SK-N-MC (cell line): Measurements from ENCODE around the gene TIAM1.

ENCODE experiments used
- EZH2 ChIP-seq: fragments of 200-600 bp; sonication (generic); IDR thresholded peaks from one replicate; pipeline ENCODE4 v1.6.1; 2017; ENCODE audit warnings: antibody characterized with exemption
- POLR2AphosphoS5 ChIP-seq: IDR thresholded peaks from 2 replicates; pipeline ENCODE4 v1.6.1; 2012; ENCODE audit warnings: mild to moderate bottlenecking, low read depth, low read length, borderline replicate concordance

DNA sequence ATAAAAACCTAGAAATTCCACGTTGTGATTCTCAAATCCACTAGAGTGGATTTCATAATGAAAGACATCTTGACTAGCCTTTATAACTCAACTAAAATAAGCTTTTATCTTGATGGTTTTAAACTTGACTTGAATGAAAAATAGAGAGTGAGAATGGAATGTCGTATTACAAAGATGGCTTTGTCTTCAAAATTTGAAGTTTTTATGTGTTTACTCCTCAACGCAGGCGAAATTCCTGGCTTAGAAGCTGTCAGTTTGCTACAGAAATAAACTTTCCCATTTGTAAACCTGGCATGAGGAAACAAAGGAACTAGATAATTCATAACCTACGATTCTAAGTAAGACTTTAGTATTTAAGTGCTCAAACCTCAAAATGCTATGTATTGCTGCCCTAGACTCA is 215.8 kb downstream of the TIAM1 start:
- TF ChIP-seq POLR2AphosphoS5 (no peak), EZH2 (no peak)
